ENCODE data around the gene CEL. TPM values are rescaled to one million over a fixed set of nuclear protein-coding genes. Genes with fewer than 3 reads are reported as not detected.

Gene CEL
- total RNA-seq, 2 donors from 2014 or later = 0.78 to 5.3 TPM

DNA sequence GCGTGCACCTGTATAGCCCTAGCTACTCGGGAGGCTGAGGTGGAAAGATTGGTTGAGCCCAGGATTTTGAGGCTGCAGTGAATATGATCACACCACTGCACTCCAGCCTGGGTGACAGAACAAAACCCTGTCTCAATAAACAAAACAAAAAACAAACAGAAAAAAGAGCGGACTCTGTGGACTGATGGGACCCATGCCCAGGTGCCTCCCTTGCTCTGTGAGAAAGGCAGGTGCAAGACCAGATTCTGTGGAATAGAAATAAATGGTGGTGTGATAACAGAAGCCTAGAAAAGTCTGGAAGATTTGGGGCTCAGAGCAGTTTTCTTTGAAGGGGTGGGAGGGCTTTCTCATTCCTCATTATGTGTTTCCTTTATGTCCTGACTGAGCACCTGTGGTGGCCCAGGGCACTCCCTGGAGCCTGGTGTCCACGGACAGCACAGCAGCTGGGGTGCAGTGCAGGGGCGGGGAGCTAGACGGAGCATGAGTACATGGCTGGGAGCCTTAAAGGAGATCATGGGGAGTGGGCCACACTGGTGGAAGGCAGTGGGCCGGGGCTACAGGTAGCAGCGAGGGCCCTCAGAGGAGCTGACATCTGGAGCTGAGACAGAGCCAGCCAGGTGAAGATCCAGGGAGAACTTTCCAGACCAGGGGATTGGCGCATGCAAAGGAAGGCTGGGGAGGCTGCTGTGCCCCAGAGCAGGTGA lies 15.4 kb upstream of the CEL start:
- H3K9me3 ChIP-seq = no peaks in the 10 kb centered on the region
- H3K4me1 ChIP-seq (ENCODE audit: control insufficient read depth in 1 of 2, low read depth in 2 of 2) = no peaks in the 10 kb centered on the region
- peaks cover 50% of the 10 kb centered on the region for H3K36me3 ChIP-seq
- H3K4me3 ChIP-seq = no peak overlapping the region
- DNase-seq (ENCODE audit: low spot score) = no peak
- H3K27me3 ChIP-seq (replicated peaks; ENCODE audit: insufficient read depth) = no peaks in the 10 kb centered on the region
- TF ChIP-seq, protein P1, sequence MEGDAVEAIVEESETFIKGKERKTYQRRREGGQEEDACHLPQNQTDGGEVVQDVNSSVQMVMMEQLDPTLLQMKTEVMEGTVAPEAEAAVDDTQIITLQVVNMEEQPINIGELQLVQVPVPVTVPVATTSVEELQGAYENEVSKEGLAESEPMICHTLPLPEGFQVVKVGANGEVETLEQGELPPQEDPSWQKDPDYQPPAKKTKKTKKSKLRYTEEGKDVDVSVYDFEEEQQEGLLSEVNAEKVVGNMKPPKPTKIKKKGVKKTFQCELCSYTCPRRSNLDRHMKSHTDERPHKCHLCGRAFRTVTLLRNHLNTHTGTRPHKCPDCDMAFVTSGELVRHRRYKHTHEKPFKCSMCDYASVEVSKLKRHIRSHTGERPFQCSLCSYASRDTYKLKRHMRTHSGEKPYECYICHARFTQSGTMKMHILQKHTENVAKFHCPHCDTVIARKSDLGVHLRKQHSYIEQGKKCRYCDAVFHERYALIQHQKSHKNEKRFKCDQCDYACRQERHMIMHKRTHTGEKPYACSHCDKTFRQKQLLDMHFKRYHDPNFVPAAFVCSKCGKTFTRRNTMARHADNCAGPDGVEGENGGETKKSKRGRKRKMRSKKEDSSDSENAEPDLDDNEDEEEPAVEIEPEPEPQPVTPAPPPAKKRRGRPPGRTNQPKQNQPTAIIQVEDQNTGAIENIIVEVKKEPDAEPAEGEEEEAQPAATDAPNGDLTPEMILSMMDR (IDR thresholded peaks at IDR 0.05) = no peak
- ATAC-seq (ENCODE audit: insufficient number of reproducible peaks, low FRiP score, low read depth) = no peak
- H3K27ac ChIP-seq = no peak overlapping the region

DNA sequence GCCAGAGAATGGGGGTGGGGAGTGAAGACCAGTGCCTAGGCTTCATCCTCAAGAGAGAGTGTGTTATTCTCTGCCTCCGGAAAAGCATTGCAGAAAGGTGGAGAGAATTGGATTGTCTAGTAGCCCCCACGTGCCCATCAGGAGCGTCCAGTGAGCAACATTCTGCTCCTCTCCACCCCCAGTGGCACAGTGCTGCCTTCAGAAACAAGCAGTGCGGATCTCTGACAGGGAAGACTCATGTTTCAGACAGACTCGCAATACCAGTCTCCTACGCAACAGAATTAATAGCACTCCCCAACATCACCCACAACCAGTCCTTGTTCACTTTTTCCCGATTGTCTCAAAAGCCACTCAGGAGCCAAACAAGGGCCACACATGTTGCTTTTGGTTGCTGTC lies 14.9 kb upstream of the CEL start:
- peaks cover 56% of the 10 kb centered on the region for H3K36me3 ChIP-seq
- no peak overlapping the region for H3K4me3 ChIP-seq
- no peak for DNase-seq (ENCODE audit: low spot score)
- no peaks in the 10 kb centered on the region for H3K4me1 ChIP-seq (ENCODE audit: control insufficient read depth in 1 of 2, low read depth in 2 of 2)
- ATAC-seq (ENCODE audit: insufficient number of reproducible peaks, low FRiP score, low read depth) = no peak
- TF ChIP-seq, protein P1 (IDR thresholded peaks at IDR 0.05) = no peak
- no peaks in the 10 kb centered on the region for H3K27me3 ChIP-seq (replicated peaks; ENCODE audit: insufficient read depth)
- no peak overlapping the region for H3K27ac ChIP-seq
- no peaks in the 10 kb centered on the region for H3K9me3 ChIP-seq

DNA sequence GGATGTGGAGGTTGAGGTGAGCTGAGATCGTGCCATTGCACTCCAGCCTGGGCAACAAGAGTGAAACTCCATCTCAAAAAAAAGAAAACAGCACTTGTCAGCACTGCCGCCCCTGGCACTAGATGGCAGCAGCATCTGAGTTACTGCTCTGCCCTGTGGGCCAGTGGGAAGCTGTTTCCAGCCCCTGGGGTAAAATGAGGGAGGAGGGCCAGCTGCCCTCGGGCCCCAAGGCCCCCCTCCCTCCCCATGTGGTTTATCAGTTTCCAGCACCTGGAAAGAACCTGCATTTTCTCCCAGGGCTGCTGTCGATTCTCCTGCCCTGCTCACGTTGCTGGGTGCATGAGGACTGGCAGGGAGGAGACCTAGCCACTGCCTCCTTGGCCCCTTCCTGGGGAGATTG lies 13.2 kb upstream of the CEL start:
- Histone ChIP-seq H3K4me1 (ENCODE audit: control insufficient read depth in 1 of 2, low read depth in 2 of 2) (no peaks in the 10 kb centered on the region), H3K27me3 (replicated peaks; ENCODE audit: insufficient read depth) (no peaks in the 10 kb centered on the region), H3K4me3 (no peak overlapping the region), H3K9me3 (no peaks in the 10 kb centered on the region), H3K27ac (no peak overlapping the region), H3K36me3 (peaks cover 50% of the 10 kb centered on the region)
- TF ChIP-seq, protein P1 (IDR thresholded peaks at IDR 0.05) = no peak
- ATAC-seq (ENCODE audit: insufficient number of reproducible peaks, low FRiP score, low read depth) (no peak), DNase-seq (ENCODE audit: low spot score) (no peak)

DNA sequence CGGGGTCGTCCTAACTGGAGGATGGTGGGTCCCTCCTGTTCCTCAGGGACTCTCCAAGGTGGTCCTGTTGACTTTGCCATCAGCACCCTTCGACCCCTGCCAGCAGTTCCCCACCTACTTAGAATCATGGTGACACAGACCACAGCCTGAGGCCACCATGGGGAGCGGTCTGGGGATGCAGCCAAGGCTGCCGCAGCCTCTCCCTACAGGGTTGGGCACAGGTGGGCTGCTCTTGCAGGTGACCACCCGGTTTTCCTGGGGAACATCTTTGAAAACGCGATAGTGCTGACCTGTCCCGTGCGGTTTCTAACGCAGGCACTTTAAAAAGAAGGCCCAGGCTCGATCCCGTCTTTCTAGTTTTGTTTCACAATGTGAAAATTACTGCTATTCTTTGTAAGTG lies 12.7 kb upstream of the CEL start:
- TF ChIP-seq, protein P1 (IDR thresholded peaks at IDR 0.05) = no peak
- DNase-seq (ENCODE audit: low spot score) = no peak
- Histone ChIP-seq H3K27me3 (replicated peaks; ENCODE audit: insufficient read depth) (no peaks in the 10 kb centered on the region), H3K27ac (no peak overlapping the region), H3K36me3 (peaks cover 51% of the 10 kb centered on the region), H3K4me3 (no peak overlapping the region), H3K4me1 (ENCODE audit: control insufficient read depth in 1 of 2, low read depth in 2 of 2) (no peaks in the 10 kb centered on the region), H3K9me3 (no peaks in the 10 kb centered on the region)
- ATAC-seq (ENCODE audit: insufficient number of reproducible peaks, low FRiP score, low read depth) = no peak

DNA sequence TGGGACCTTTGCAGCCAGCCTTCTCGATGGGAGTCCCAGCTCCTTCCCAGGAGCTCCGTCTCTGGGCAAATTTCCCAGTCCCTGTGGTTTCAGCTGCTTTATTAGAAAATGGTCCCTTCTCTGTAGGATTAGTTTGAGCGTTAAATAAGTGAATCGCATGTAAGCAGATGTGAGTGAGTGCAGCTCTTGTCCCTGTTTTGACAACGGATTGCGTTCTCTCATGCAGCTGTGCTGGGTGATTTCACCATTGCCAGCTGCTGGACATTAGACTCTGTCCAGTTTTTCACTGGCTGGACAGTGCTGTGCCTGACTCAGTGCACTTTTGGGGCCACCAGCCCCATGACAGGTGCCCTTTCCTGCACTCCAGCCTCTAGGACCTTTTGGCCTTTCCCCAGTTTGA lies 11.6 kb upstream of the CEL start:
- no peak overlapping the region for H3K27ac ChIP-seq

More for the DNA sequence above, 11.6 kb upstream of the CEL start:
- H3K4me1 ChIP-seq (ENCODE audit: control insufficient read depth in 1 of 2, low read depth in 2 of 2) = peaks cover 0 to 9% of the 10 kb centered on the region in 2 donors
- peaks cover 53% of the 10 kb centered on the region for H3K36me3 ChIP-seq
- no peak overlapping the region for H3K4me3 ChIP-seq
- no peak for DNase-seq (ENCODE audit: low spot score)
- TF ChIP-seq, protein P1 (IDR thresholded peaks at IDR 0.05) = no peak
- H3K27me3 ChIP-seq (replicated peaks; ENCODE audit: insufficient read depth) = no peaks in the 10 kb centered on the region
- H3K9me3 ChIP-seq = no peaks in the 10 kb centered on the region
- no peak for ATAC-seq (ENCODE audit: insufficient number of reproducible peaks, low FRiP score, low read depth)

Measured in thoracic aorta (tissue), 2 donors.